Stimulated activated CD8-positive, alpha-beta memory T cell treated with anti-CD3 and anti-CD28 coated beads, Interleukin-4, amount 100 ng/mL, for 48 hours (primary cell): ENCODE measurements around the gene SLC29A2.

Source experiments
- DNase-seq: peaks from one replicate; pipeline ENCODE4 v3.0.0-alpha.2; 2020

The SLC29A2 gene

DNA sequence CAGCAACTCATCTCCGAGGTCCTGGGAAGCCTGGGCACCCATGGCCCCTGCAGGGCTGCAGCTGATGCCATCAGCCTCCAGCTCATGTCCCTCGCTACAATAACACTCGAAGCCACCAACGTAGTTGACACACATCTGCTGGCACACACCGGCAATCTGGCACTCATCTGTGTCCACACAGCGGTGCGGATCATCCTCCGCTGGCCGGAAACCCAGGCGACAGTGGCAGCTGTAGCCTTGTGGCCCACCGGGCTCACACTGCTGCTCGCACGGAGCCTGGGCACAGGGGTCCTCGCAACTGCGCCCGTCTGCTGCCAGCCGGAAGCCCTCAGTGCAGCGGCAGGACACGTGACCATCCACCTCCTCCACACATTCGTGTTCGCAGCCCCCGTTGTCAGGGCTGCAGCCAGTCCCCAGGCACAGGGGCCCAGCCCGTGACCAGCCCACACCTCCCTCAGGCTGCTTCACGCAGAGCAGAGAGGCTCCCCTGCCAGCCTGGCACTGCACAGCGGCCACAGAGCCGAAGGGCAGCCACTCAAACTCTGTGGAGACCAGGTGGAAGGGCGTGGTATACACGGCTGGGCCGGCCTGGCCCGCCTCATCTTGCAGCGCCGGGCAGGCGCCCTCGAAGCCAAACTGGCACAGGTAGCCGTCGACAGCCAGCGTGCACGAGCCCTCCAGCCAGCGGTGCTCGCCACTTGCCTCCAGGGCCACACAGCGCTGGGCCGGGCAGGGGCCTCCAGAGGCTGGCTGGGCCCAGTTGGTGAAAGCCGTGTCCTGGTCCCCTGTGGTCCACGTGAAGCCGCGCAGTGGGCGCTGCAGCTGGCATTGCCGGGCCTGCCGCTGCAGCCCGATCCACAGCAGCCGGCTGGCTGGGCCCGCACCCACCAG, 55.4 kb downstream of the SLC29A2 start:
- DNase-seq = peak; percentile 57

DNA sequence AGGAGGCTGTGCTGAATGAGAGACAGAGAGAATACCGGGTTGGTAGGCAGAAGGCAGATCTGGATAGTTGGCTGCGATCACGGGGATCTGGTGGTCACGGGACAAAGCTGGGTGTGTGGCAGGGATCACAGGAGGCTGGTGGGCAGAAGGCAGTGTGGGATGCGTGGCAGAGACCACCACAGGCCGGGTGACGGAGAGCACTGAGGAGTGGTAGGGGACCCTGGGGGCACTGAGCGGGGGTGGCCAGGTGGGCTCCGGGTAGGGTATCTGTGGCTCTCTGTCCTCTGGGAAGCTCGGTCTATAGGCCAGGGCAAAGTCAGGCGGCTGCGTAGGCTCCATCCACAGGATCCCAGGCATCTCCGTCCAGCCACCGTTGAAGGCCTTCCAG, 56.1 kb downstream of the SLC29A2 start:
- DNase-seq = no peak

DNA sequence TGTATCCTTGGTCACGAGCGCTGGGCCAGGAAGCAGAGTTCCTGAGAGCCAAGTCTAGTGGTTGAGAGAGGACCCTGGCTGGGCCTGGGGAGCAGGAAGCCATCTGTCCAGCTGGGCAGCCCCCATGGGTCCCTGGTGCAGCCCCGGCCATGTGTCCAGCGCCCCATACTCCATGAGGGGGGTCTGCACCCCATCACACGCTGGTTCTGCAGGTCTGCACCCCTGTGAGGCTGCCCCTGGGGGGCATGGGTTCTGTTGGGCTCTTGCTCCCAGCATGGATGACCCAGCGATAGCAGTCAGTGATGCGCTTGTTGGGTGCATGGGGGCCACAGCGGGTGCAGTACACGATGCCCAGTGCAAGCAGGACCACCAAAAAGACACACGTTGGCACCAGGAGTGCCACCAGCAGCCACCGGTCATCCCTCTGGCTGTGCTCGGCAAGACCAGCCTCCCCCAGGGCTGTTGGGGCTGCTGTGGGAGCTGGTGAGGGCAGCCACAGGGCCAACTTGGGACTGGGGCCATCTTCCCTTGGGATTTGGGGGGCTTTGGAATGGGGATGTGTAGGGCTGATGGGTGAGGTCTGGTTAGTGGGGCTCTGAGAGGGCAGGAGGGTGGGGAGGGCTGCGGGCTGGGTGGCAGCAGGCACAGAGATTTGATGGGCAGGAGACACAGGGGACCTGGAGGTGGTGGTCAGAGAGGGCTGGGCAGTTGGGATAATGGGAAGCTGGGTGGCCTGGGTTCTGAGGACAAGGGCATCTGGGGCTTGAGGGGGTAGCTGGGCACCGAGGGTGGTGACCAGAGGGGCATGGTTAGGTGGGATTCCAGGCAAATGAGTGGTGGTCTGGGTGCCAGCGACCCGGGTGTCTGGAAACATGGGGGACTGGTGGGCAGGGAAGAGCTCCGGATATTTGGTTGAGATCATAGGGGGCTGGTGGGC, 56.7 kb downstream of the SLC29A2 start:
- DNase-seq = no peak

DNA sequence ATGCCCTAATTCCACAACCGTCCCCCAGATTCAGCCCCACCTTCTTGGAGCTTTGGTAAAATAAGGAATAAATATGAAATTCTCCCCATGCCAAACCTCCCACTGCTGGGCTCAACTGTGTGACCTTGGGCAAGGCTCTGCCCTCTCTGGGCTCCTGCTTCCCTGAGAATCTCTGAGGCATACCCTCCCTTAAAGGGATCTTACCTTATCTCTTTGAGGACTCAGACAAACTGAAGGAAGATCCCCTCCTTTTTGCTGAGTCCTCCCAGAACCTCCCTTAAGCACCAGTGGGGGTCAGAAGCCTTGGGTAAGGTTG, 57.4 kb downstream of the SLC29A2 start:
- DNase-seq = no peak

DNA sequence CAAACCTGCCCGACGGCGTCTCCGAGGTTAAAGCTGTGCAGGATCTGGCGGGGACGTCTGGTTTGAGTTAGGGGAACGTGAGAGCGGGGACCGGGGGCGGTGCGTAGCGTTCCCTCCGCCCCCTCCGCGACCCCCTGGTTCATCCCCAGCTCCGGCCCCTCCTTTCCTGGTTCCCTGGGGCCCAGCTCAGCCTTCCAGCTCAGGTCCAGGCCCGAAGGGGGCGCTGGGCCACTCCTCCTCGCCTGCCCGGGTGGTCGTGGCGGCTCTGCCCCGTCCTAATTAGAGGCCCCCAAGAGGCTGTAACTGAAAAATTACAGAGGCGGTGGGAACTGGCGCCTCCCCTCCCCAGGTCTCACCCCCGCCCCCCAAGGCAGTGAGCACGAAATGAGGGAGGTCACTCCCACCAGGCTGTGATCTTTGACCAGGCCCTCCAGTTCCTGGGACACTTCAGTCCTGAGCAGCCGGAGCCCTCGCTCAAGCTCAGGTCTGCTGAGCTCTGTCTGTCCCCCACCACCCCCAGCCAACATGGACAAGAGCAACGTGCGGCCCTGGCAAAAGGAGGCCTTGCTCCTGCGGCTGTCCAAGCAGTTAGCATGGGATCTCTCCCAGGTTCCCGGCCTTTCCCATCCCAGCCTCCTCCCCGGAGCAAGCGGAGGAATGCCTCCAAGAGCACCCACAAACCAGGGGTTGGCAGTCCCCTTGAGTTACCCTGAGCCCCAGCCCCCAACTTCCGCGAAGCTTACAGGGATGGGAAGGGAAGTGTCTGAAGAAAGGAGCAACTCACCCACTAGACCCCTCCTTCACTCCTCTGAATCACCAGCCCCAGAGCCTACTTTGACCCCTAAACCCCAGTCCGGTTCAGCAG, 58.0 kb downstream of the SLC29A2 start:
- no peak for DNase-seq

DNA sequence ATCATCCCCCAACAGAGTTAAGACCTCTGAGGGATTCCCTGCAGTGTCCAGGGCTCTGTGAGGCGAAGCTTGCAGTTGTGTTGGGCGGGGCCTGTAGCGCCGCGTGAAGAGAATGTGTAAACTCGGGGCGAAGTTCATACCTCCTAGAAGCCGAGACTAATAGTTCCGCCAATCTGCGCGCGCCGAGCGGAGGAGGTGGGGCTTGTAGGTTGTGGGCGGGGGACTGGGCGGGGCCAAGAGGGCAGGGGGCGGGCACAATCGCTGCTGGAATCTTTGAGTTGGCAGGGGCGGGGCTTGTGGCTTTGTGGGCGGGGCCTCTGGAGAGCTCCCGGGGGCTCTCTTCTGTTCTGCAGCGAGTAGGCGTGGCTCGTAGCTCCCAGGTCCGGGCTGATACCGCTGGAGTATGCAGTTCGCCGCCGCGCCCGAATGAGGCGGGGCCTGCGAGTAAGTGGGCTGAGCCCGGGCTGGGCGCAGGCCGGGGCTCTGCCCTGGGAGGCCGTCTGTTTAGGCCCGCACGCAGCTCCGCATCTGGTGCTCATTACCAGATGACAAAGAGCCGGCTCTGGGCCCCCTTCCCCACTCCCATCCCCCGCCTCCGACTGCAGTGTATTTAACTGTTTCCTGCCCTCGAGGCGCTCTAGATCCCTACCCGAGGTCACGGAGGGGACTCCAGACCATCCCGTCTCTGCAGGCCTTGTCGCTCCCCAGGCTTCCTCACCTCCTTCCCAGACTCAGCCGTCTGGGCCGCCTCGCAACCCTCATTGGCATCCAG, 58.8 kb downstream of the SLC29A2 start:
- peak; percentile 99 for DNase-seq
